NCI-H2171 (cell line): ENCODE data around the gene RELA.

Source experiments
- DNase-seq: peaks from one replicate; lab custom pipeline; 2025; lab: John Stamatoyannopoulos, UW

The RELA gene

DNA sequence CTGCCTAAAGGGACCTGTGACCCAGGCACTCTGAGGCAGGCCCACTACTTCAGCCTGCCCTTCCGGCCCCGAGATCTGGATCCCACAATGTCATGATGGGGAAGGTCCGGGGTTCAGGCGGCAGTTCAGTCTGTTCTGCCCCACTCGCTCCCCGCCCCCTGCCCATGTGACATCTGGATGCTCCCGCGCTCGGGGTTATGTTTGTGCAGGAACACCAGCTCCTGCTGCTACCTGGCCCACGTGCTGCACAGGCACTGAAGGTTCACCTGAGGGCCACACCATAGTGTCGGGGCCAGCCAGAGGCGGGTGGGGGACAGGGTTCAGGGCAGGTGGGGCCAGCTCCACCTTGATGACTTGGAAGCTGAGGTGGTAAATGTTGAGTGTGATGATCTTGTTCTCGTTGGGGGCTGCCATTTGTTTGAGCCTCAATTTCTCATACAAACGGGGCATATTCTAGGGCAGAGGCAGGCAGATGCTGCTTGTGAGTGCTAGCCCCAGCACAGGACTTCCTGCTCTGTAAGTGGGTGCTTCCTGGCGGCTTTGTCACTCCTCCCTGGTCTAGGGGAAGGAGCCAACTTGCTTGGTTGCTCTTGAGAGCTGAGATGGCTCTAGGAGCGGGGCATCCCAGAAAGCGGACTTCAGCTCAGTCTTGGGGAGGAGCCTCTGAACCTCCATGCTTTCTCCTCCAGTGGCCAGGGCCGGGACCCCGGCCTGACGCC lies 29.2 kb downstream of the RELA start:
- DNase-seq = no peak

DNA sequence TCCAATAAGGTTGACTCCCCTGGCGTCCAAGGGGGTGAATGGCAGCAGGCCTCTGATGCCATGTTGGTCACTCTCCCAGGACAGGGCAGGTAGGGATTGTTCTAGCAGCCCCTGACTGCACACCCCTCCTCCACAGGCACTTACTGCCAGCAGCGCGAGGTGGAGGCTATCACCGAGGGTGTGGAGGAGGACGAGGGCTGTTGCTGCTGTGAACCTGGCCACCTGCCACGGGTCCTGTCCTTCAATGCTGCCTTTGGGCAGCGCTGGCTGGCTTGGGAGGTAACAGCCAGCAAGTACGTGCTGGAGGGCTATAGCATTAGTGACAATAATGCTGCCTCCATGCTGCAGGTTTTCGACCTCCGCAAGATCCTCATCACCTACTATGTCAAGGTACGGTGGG lies 32.5 kb downstream of the RELA start:
- no peak for DNase-seq

DNA sequence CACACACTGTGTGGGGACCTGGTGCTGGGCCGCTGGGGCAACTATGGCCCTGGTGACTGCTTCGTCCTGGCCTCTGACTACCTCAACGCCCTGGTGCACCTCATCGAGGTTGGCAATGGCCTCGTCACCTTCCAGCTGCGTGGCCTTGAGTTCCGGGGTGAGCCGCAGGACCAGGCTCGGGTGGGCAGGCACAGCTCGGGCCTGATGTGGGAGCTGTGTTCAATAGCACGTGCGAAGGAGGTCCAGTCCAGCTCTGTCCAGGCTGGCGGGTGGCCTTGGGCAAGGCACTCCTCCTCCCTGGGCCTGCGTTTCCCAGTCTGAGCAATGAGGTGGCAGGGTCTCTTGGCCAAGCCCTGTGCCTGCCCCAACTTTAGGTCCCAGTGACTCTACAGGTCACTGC lies 33.1 kb downstream of the RELA start:
- DNase-seq = no peak

DNA sequence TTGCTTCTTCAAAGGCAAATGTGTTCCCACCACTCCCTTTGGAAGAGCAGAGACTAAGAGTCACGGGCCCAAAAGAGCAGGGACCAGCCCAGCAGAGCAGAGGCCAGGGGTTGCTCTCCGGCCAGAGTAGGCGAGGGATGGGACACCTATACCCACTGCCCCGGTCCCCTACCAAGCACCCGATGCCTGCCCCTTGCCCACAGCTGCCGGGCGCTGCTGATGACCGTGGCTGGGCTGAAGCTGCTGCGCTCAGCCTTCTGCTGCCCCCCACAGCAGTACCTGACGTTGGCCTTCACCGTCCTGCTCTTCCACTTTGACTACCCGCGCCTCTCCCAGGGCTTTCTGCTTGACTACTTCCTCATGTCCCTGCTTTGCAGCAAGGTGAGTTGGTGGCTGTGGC lies 35.5 kb downstream of the RELA start:
- DNase-seq = no peak

DNA sequence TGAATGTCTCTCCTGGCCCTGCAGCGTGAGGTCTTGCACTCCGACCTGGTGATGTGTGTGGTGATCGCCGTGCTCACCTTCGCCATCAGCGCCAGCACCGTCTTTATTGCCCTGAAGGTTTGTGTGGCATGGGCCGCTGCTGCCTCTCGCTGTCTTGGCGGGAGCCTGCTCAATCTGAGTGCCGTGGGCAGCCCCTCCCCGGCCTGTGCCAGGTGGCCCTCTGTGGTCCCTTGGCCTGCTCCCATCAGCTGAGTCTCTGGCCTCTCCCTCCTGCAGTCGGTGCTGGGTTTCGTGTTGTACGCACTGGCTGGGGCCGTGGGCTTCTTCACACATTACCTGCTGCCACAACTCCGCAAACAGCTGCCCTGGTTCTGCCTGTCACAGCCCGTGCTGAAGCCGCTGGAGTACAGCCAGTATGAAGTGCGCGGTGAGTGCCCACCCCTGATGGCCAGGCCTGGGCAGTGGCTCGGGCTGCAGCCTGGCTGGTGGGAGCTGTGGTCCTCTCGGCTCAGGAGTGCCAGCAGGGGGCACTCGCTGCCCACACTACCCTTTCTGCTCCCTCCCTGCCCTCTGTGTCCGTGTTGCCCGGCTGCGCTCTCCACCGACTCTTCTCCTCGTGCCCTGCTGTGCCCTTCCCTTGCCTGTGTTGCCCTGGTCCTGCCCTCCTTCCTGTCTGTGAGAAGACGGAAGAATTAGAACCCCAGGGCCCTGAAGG lies 36.9 kb downstream of the RELA start:
- no peak for DNase-seq

DNA sequence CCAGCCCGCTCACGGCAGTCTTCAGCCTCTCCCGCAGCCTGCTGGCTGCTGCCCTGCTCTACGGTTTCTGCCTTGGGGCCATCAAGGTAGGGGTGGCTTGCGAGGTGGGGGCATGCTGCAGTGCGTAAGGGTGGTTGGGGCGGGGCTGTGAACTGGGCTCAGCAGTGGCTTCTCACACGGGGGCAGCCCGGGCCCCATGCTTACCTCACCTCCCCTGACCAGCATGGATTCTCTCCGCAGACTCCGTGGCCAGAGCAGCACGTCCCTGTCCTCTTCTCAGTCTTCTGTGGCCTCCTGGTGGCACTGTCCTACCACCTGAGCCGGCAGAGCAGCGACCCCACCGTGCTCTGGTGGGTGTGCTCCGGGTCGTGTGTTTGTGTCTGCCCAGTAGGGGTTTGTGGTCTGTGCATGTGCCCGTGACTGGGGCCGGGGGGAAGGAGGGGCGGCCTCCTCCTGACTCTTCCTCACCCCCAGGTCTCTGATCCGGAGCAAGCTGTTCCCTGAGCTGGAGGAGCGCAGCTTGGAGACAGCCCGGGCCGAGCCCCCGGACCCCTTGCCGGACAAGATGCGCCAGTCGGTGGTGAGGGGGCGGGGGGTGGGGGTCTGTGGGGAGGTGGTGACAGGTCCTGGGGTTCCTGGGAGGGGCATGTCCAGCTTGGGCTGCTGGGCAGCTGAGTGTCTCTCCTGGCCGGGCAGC lies 37.6 kb downstream of the RELA start:
- no peak for DNase-seq

DNA sequence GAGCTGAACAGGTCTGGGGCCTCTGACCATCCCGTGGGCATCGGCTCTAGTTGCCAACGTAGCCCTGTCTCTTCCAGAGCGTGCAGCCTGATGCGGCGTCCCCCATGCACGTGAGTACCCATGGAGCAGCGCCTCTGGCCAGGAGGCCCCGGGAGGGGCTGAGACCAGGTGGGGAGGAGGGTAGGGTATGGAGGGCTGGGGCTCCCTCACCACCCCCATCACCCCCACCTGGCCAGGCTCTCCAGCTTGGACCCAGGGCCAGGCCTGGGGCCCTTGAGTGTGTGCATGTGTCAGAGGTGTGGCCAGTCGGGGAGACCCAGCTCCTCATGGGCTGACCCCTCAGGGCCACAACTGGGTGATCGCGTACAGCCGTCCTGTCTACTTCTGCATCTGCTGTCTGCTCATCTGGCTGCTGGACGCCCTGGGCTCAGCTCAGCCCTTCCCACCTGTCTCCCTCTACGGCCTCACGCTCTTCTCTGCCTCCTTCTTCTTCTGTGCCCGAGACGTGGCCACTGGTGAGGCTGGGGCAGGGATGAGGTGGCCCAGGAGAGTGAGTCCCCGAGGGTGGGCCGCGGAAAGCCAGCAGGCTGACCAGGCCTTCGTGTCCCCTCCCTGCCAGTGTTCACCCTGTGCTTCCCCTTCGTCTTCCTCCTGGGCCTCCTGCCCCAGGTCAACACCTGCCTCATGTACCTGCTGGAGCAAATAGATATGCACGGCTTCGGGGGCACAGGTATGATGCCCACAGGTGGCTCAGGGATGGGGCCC lies 38.7 kb downstream of the RELA start:
- no peak for DNase-seq

DNA sequence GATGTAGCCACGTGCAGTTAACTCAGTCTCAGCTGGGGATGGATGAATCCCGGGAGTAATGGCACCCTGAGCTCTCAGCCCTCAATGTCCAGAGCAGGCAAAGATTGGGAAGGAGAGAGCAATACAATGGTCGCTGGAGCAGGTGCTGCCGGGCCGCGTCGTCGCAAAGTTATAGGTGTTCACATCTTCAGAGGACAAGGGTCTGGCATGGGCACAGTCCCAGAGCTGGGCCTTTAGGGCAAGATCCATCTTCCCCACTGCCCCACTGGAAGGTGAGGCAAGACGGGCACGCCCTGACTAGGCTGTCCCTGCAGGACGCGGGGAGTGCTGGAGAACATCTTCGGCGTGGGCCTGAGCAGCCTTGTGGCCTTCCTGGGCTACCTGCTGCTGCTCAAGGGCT lies 39.5 kb downstream of the RELA start:
- DNase-seq = no peak

DNA sequence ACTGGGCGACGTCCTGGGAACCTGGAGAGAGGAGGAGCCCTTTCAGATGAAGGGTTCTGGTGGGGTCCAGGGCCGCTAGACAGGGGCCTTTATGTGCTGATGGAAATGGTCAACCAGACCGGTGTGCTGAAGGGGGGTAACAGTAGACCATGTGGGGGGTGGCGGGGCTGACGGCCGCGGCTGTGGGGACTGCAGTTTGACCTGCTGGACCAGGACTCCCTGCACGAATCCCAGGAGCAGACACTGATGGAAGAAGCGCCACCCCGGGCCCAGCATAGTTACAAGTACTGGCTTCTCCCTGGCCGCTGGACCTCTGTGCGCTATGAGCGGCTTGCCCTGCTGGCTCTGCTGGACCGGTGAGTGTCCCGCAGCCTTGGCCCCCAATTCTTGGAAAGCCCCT lies 40.7 kb downstream of the RELA start:
- DNase-seq = no peak

DNA sequence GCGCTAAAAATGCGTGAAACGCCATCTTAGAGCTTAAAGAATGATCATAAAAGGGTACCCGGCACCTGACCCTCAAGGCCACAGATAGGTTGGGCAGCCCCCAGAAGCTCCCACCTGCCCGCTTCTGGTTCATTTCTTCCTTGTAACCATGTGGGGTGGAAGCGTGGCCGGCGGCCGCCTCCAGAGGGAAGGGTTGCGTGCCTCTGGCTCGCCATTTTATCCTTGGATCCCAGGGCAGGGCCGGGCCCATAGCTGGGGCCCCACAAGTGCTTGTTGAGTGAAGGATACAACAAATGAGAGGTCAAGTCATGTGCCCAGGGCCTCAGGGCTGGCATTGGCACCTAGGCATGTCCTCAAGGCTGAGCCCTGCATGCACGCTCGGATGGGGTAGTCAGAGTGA lies 41.3 kb downstream of the RELA start:
- no peak for DNase-seq

DNA sequence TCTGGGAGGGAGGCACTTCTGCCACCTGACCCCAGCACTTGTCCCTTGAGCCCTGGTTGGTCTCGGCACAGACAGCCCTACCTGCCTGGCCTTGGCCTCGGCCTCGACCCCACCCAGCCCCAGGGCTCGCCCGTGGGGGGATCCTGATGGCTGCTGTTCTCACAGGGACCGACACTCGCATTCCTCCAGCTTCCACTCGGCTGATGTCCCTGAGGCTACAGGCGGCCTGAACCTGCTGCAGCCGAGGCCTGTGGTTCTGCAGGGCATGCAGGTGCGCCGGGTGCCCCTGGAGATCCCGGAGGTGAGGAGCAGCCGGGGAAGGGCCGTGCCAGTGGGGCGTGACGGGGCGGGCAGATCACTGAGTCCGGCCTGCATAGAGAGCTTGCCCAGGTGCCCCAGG lies 42.0 kb downstream of the RELA start:
- DNase-seq = no peak

DNA sequence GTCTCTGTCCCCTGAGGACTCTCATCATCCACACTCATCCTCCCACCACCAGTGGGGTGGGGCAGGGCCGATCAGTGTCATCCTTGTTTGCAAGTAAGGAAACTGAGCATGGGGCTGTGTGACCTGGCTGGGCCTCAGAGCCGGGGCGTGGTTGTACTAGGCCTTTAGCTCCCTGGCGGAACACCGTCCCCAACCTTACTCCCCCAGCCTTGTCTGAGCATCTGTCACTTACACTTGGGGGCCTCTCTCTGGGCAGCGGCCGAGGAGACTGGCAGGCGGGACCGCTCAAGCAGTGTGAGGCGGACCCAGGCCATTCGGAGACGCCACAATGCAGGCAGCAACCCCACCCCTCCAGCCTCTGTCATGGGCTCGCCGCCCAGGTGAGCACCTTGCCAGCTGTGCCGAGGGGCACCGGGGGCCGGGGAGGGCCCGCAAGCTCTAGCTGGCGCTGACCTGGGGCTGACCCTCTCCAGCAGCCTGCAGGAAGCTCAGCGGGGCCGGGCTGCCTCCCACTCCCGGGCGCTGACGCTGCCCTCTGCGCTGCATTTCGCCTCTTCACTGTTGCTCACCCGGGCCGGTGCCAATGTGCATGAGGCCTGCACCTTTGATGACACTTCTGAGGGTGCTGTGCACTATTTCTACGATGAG lies 43.3 kb downstream of the RELA start:
- no peak for DNase-seq

DNA sequence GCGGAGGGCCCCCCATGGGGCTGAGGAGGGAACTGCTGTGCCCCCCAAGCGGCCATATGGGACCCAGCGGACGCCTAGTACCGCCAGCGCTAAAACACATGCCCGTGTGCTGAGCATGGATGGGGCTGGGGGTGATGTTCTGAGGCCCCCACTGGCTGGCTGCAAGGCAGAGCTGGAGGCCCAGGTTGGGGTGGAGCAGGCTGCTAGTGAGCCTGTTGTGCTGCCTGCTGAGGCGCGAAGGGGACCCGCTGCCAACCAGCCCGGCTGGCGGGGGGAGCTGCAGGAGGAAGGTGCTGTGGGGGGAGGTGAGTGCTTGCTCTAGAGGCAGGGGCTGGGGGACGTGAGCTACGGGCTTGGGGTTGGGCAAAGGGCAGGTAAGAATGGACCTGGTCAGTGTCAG lies 44.0 kb downstream of the RELA start:
- DNase-seq = peak; percentile 45

DNA sequence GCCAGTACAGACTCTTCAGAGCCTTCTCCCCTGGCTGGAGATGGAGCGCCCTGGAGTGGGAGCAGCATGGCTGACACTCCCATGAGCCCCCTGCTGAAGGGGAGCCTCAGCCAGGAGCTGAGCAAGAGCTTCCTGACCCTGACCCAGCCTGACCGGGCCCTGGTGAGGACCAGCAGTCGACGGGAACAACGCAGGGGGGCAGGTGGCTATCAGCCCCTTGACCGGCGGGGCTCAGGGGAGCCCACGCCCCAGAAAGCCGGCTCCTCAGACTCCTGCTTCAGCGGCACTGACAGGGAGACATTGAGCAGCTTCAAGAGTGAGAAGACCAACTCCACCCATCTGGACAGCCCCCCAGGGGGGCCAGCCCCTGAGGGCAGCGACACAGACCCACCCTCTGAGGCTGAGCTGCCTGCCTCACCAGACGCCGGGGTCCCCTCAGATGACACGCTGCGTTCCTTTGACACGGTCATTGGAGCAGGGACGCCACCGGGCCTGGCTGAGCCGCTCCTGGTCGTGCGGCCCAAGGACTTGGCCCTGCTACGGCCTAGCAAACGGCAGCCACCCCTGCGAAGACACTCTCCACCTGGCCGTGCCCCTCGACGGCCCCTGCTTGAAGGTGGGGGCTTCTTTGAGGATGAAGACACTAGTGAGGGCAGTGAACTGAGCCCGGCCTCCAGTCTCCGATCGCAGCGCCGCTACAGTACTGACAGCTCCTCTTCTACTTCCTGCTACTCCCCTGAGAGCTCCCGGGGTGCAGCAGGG lies 44.5 kb downstream of the RELA start:
- DNase-seq = no peak

DNA sequence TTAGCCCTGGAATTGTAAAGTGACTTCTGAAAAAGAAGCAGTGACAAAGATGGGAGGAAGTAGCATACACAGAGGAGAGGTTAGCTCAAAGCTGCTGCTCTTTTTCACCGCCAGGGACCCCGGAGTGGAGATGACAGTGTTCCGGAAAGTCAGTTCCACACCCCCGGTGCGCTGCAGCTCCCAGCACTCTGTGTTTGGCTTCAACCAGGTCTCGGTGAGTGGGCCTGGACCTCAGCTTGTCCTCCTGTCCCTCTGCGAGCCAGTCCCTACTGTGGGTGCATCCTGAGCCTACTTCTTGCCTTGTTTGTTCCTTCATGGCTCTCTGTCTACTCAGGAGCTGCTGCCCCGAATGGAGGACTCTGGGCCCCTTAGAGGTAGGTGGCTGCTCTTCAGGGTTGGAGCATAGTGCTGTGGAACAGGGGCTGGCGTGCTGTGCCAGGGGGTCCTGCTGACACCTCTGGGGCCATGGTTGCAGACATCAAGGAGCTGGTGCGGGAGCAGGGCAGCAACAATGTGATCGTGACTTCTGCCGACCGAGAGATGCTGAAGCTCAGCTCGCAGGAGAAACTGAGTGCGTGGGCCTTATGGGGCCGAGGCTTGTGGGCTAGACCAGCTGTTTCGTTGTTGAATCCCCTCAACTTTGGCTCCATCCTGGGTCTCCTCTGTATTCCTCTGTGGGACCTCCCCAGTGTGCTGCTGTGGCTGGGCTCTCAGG lies 45.4 kb downstream of the RELA start:
- no peak for DNase-seq

DNA sequence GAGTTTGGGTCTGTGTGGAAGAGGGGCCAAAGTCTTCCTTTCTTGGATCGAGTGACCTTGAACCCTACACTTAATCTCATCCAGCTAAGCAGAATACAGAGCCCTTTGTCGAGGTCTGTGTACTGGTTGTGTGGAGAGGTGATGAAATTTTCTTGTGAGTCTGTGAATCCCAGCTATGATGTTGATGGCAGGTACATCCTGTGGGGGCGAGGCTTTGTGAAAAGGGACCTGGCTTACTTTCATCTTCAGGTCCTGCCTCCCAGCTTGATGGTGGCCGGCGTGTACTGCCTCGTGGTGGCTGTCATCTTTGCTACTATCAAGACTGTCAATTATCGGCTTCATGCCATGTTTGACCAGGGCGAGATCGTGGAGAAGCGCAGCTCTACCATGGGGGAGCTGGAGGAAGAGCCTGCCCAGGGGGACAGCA lies 46.1 kb downstream of the RELA start:
- DNase-seq = no peak

DNA sequence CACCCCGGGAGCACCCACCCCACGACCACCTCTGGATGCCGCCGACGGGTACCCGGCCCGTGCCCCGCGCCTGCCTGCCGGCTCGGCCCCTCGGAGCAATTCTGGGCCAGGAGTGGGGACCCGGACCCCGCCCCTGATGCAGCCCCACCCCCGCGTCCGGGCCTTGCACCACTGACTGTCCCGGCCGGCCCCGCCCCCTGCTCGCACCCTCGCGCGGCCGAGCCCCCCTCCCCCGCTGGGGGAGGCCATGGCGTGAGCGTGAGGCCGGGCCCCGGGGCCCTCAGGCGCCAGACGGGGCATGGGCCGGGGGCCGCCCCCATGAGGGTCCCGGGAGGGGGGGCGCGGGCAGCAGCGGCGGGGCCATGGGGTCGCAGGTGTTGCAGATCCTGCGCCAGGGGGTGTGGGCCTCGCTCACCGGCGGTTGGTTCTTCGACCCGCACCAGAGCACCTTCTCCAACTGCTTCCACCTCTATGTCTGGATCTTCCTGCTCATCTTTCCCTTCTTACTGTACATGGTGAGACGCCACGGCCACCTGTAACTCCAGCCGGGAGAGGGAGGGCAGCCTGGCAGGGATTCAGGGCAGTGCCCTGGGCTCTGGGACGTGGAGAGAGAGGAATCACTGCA lies 46.7 kb downstream of the RELA start:
- peak; percentile 22 for DNase-seq

DNA sequence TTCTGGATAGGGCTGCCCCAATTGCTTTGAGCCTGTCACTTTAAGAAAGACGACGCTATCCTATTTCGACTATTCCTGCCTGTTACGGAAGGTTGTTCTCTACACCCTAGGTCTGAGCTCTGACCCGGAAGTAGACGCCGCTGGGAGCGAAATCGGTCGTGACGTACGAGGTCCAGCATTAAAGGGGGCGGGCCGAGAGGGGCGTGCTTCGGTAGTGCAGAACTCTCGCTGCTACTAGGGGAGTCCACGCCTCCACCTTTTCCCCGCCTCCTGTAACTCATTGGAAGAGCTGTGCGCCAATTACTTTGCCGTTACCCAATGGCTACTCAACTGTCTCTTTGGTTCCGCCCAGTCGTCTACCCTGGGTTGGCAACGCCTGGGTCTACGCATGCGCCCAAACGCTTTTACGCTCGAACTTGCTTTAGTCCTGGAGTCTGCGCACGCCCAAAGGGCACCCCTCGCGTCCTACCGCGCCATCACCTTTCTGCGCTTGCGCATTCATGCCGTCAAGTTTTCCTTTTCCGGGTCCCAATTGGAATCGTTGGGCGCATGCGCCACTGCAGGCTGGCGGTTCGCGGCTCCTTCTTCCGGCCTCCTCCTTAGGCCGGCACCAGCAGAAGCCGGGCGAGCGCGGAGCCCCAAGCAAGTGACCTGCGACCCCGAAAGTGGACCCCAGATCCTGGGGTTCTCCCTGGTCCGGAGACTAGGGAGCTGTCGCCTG lies 47.3 kb downstream of the RELA start, which contains the start of gene PCNX3:
Gene PCNX3 (plus strand): TSS at position 548 of the 721 bp plus-strand sequence. CDS start 536 bp downstream, outside the sequence.
- DNase-seq = peak; percentile 99
